H9 (cell line): Measurements from ENCODE around the gene TBC1D10B. TPM values are rescaled to one million over a fixed set of nuclear protein-coding genes. Genes with fewer than 3 reads are reported as not detected.

Experiments
- DNase-seq: peaks from one replicate; pipeline ENCODE4 v3.0.0-alpha.2; 2017
- H2AFZ ChIP-seq: one replicate; pipeline ENCODE4 v1.6.1; 2013; ENCODE audit warnings: mild to moderate bottlenecking, low read length, control low read depth, moderate library complexity
- H2AK5ac ChIP-seq: 2 replicates; pipeline ENCODE4 v1.6.1; 2013; ENCODE audit warnings: low read length, control low read depth, mixed read lengths; ENCODE audit not compliant: insufficient read length
- H2BK120ac ChIP-seq: one replicate; pipeline ENCODE4 v1.6.1; 2013; ENCODE audit warnings: low read depth, mild to moderate bottlenecking, low read length, control low read depth, inconsistent platforms; ENCODE audit not compliant: poor library complexity, severe bottlenecking
- H2BK12ac ChIP-seq: 2 replicates; pipeline ENCODE4 v1.6.1; 2013; ENCODE audit warnings: low read length, control low read depth, mixed read lengths, low read depth; ENCODE audit not compliant: insufficient read length
- H2BK15ac ChIP-seq: 2 replicates; pipeline ENCODE4 v1.6.1; 2013; ENCODE audit warnings: low read depth, low read length, control low read depth
- H2BK20ac ChIP-seq: one replicate; pipeline ENCODE4 v1.6.1; 2013; ENCODE audit warnings: low read depth, mild to moderate bottlenecking, low read length, control low read depth, inconsistent platforms; ENCODE audit not compliant: poor library complexity, severe bottlenecking
- H2BK5ac ChIP-seq: 2 replicates; pipeline ENCODE4 v1.6.1; 2013; ENCODE audit warnings: low read length, control low read depth, mixed read lengths; ENCODE audit not compliant: insufficient read length
- H3K14ac ChIP-seq: 2 replicates; pipeline ENCODE4 v1.6.1; 2013; ENCODE audit warnings: low read length, control low read depth; ENCODE audit not compliant: insufficient read depth
- H3K18ac ChIP-seq: 2 replicates; pipeline ENCODE4 v1.6.1; 2013; ENCODE audit warnings: low read depth, mild to moderate bottlenecking, mixed read lengths, low read length, control low read depth; ENCODE audit not compliant: insufficient read length
- H3K23ac ChIP-seq: 2 replicates; pipeline ENCODE4 v1.6.1; 2013; ENCODE audit warnings: low read length, control low read depth, mixed read lengths, low read depth; ENCODE audit not compliant: insufficient read length
- H3K23me2 ChIP-seq: 2 replicates; pipeline ENCODE4 v1.6.1; 2013; ENCODE audit warnings: low read depth, mild to moderate bottlenecking, mixed read lengths, low read length, control low read depth; ENCODE audit not compliant: insufficient read length, poor library complexity, severe bottlenecking
- H3K27ac ChIP-seq: 2 replicates; pipeline ENCODE4 v1.5.1; 2013; ENCODE audit warnings: low read length, control low read depth, mixed read lengths, low read depth; ENCODE audit not compliant: insufficient read length
- H3K27me3 ChIP-seq: 2 replicates; pipeline ENCODE4 v1.6.1; 2013; ENCODE audit warnings: low read length, control low read depth, inconsistent platforms; ENCODE audit not compliant: insufficient read depth
- H3K4ac ChIP-seq: 2 replicates; pipeline ENCODE4 v1.6.1; 2013; ENCODE audit warnings: low read depth, mild to moderate bottlenecking, control low read depth, inconsistent platforms, low read length, moderate library complexity
- H3K4me1 ChIP-seq: 2 replicates; pipeline ENCODE4 v1.6.1; 2013; ENCODE audit warnings: low read length, control low read depth, inconsistent platforms; ENCODE audit not compliant: insufficient read depth
- H3K4me2 ChIP-seq: 2 replicates; pipeline ENCODE4 v1.6.1; 2013; ENCODE audit warnings: low read length, control low read depth, mixed read lengths; ENCODE audit not compliant: insufficient read length, insufficient read depth
- H3K56ac ChIP-seq: 2 replicates; pipeline ENCODE4 v1.6.1; 2013; ENCODE audit warnings: low read depth, mild to moderate bottlenecking, mixed read lengths, low read length, control low read depth; ENCODE audit not compliant: insufficient read length
- H3K79me1 ChIP-seq: 2 replicates; pipeline ENCODE4 v1.6.1; 2013; ENCODE audit warnings: low read depth, mild to moderate bottlenecking, moderate library complexity, low read length, control low read depth, inconsistent platforms; ENCODE audit not compliant: insufficient read depth, poor library complexity, severe bottlenecking
- H3K79me2 ChIP-seq: 2 replicates; pipeline ENCODE4 v1.6.1; 2013; ENCODE audit warnings: low read length, control low read depth, inconsistent platforms; ENCODE audit not compliant: insufficient read depth
- H3K9ac ChIP-seq: 2 replicates; pipeline ENCODE4 v1.6.1; 2013; ENCODE audit warnings: low read length, control low read depth, mixed read lengths; ENCODE audit not compliant: insufficient read length; ENCODE audit errors: extremely low read depth
- H3K9me3 ChIP-seq: one replicate; pipeline ENCODE4 v1.6.1; 2013; ENCODE audit warnings: low read depth, low read length, inconsistent platforms; ENCODE audit not compliant: control insufficient read depth
- H3T11ph ChIP-seq: one replicate; pipeline ENCODE4 v1.6.1; 2013; ENCODE audit warnings: mild to moderate bottlenecking, low read length, control low read depth, inconsistent platforms
- H4K20me1 ChIP-seq: one replicate; pipeline ENCODE4 v1.6.1; 2013; ENCODE audit not compliant: control insufficient read depth, insufficient read length, insufficient read depth
- H4K5ac ChIP-seq: 2 replicates; pipeline ENCODE4 v1.6.1; 2013; ENCODE audit warnings: low read depth, mild to moderate bottlenecking, mixed read lengths, low read length, control low read depth; ENCODE audit not compliant: insufficient read length
- H4K8ac ChIP-seq: replicated peaks from 2 replicates; pipeline ENCODE4 v1.6.1; 2013; ENCODE audit warnings: low read length, control low read depth, mixed read lengths, low read depth; ENCODE audit not compliant: insufficient read length
- H4K91ac ChIP-seq: 2 replicates; pipeline ENCODE4 v1.6.1; 2013; ENCODE audit warnings: low read depth, mild to moderate bottlenecking, moderate library complexity, mixed read lengths, low read length, control low read depth; ENCODE audit not compliant: insufficient read length
- H3K27ac Mint-ChIP-seq, 3 experiments: 2 replicates in 2 of 3; 3 replicates in 1 of 3; pipeline ENCODE4 v1.8.0; 2020 to 2021; ENCODE audit warnings: mixed read lengths in 3 of 3, mild to moderate bottlenecking in 1 of 3, moderate library complexity in 1 of 3
- H3K27me3 Mint-ChIP-seq: 2 replicates; pipeline ENCODE4 v1.8.0; 2021; ENCODE audit warnings: low read depth, mild to moderate bottlenecking, moderate library complexity, mixed read lengths
- H3K36me3 Mint-ChIP-seq, 3 experiments: 2 replicates in 2 of 3; 3 replicates in 1 of 3; pipeline ENCODE4 v1.8.0; 2020 to 2021; ENCODE audit warnings: low read depth in 3 of 3, mixed read lengths in 3 of 3; ENCODE audit not compliant: insufficient read depth in 1 of 3
- H3K4me1 Mint-ChIP-seq, 2 experiments: 2 replicates each; pipeline ENCODE4 v1.8.0; 2020; ENCODE audit warnings: mixed read lengths in 2 of 2
- H3K4me3 Mint-ChIP-seq, 2 experiments: 2 replicates in 1 of 2; 3 replicates in 1 of 2; pipeline ENCODE4 v1.8.0; 2020 to 2021; ENCODE audit warnings: mild to moderate bottlenecking in 2 of 2, mixed read lengths in 2 of 2, moderate library complexity in 1 of 2
- H3K9me3 Mint-ChIP-seq, 2 experiments: 2 replicates in 1 of 2; 3 replicates in 1 of 2; pipeline ENCODE4 v1.8.0; 2020; ENCODE audit warnings: mild to moderate bottlenecking in 2 of 2, mixed read lengths in 2 of 2, moderate library complexity in 1 of 2
- CTCF ChIP-seq: fragments of 200-600 bp; sonication (generic); conservative IDR thresholded peaks from 3 replicates; pipeline ENCODE4 v1.8.0; 2021; ENCODE audit warnings: antibody characterized with exemption, mild to moderate bottlenecking
- WGBS: extraction: QIAGEN DNeasy Blood & Tissue Kit; methylation state at CpG from one replicate; pipeline ENCODE4 v1.1.7; 2013; ENCODE audit warnings: missing lambda C conversion rate, low lambda C conversion rate, mixed read lengths; ENCODE audit not compliant: insufficient read length; ENCODE audit errors: extremely low coverage; 5-methylcytosine and 5-hydroxymethylcytosine counted together
- total RNA-seq: library from RNA; stranded (reverse); gene quantifications from 2 replicates; pipeline ENCODE4 v1.2.1, GENCODE V29; 2021

The TBC1D10B gene
- total RNA-seq, 1 experiment from 2014 or later, result 25.6 TPM

GRCh38 chr16:30380072-30380802, 9.9 kb upstream of the TBC1D10B start:
- Histone ChIP-seq H3K4me2 (no peak overlapping the region), H3K79me2 (no peaks in the 10 kb centered on the region), H2BK15ac (no peak overlapping the region), H4K8ac (no peak overlapping the region), H3T11ph (no peak overlapping the region), H4K5ac (no peak overlapping the region), H3K9me3 (no peaks in the 10 kb centered on the region), H2BK12ac (no peak overlapping the region), H2AK5ac (no peak overlapping the region), H3K79me1 (no peaks in the 10 kb centered on the region), H2AFZ (no peak overlapping the region), H3K23me2 (peaks cover 13% of the 10 kb centered on the region), H3K27me3 (no peaks in the 10 kb centered on the region), H3K56ac (no peak overlapping the region), H3K4ac (no peak overlapping the region), H3K27ac (no peak overlapping the region), H3K14ac (no peak overlapping the region), H3K4me1 (no peaks in the 10 kb centered on the region; the same call in 1 of the 2 replicates), H3K23ac (no peak overlapping the region), H2BK120ac (no peak overlapping the region), H3K9ac (no peak overlapping the region), H2BK20ac (no peak overlapping the region), H4K20me1 (no peaks in the 10 kb centered on the region), H3K18ac (no peak overlapping the region), H2BK5ac (no peak overlapping the region), H4K91ac (no peak overlapping the region)
- peaks cover 0 to 2% of the 10 kb centered on the region in 2 experiments; a peak in 2 of 5 replicates for H3K9me3 Mint-ChIP-seq
- WGBS, result no CpG with 5 or more reads among the region's 4 CpGs
- peak overlapping the region; percentile 87 to 95 for H3K4me3 Mint-ChIP-seq
- peaks cover 2 to 4% (median 2%) of the 10 kb centered on the region in 3 experiments; a peak in 4 of 7 replicates for H3K36me3 Mint-ChIP-seq
- DNase-seq, result no peak
- H3K27me3 Mint-ChIP-seq, result no peaks in the 10 kb centered on the region; the same call in 1 of the 2 replicates
- peaks cover 20 to 35% of the 10 kb centered on the region in 2 experiments for H3K4me1 Mint-ChIP-seq
- TF ChIP-seq CTCF, result no peak
- H3K27ac Mint-ChIP-seq, result no peak overlapping the region; a peak in 1 of 7 replicates
